Measurements from ENCODE around the gene SEC14L2. TPM values are rescaled to one million over a fixed set of nuclear protein-coding genes. Genes with fewer than 3 reads are reported as not detected.
A peak's percentile ranks its signal among the peaks of the same experiment; 100 is the strongest.

The SEC14L2 gene
- total RNA-seq, 4 donors from 2014 or later: 10.0 to 29.1 (median 12.4) TPM

DNA sequence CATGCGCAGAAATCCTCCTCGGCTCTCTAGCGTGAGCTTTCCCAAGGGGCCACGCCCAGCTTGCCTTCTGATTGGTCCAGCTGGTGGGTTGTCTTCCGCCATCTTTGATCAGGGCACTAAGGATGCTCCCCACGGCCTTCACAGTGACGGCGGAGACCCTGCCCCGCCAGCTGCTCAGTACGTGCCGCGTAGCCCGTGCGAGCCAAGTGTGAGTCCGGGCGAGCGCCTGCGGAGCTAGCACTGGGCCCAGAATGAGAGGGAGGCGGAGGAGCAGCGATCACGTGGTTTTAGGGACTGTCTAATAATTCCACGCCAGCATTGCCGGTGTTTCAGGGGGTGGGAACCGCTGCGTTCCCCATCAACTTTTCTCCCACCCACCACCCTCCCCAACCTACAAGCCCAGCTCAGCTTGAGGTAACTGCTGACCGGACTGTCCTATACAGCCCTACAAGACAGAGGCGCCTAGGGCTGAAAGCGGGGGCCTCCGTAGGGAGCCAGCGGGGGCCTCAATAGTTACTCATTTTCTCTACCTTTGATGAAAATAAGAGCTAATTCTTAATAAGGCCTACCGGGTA is 27.2 kb downstream of the SEC14L2 start:
- WGBS, 2 donors: 1 to 3% methylated on average over 30 to 31 of the region's 31 CpGs
- DNase-seq (ENCODE audit: low spot score in 2 of 2): peak; percentile 98 to 99
- Histone ChIP-seq H3K36me3 (peaks cover 0 to 17% (median 0%) of the 10 kb centered on the region in 3 donors), H3K27me3 (no peaks in the 10 kb centered on the region), H3K9me3 (no peaks in the 10 kb centered on the region), H3K27ac (peak overlapping the region; percentile 89 to 99 (median 98)), H3K4me3 (peak overlapping the region; percentile 59 to 89 (median 82)), H3K4me1 (peaks cover 6 to 57% (median 39%) of the 10 kb centered on the region in 4 donors)
- peak; percentile 80 to 95 for TF ChIP-seq EP300 (IDR thresholded peaks at IDR 0.05)
- peak in 1 of 2 donors; percentile 74 for TF ChIP-seq POLR2A (IDR thresholded peaks at IDR 0.05)
- TF ChIP-seq, protein P1, sequence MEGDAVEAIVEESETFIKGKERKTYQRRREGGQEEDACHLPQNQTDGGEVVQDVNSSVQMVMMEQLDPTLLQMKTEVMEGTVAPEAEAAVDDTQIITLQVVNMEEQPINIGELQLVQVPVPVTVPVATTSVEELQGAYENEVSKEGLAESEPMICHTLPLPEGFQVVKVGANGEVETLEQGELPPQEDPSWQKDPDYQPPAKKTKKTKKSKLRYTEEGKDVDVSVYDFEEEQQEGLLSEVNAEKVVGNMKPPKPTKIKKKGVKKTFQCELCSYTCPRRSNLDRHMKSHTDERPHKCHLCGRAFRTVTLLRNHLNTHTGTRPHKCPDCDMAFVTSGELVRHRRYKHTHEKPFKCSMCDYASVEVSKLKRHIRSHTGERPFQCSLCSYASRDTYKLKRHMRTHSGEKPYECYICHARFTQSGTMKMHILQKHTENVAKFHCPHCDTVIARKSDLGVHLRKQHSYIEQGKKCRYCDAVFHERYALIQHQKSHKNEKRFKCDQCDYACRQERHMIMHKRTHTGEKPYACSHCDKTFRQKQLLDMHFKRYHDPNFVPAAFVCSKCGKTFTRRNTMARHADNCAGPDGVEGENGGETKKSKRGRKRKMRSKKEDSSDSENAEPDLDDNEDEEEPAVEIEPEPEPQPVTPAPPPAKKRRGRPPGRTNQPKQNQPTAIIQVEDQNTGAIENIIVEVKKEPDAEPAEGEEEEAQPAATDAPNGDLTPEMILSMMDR (IDR thresholded peaks at IDR 0.05): peak in 1 of 5 experiments; percentile 39

DNA sequence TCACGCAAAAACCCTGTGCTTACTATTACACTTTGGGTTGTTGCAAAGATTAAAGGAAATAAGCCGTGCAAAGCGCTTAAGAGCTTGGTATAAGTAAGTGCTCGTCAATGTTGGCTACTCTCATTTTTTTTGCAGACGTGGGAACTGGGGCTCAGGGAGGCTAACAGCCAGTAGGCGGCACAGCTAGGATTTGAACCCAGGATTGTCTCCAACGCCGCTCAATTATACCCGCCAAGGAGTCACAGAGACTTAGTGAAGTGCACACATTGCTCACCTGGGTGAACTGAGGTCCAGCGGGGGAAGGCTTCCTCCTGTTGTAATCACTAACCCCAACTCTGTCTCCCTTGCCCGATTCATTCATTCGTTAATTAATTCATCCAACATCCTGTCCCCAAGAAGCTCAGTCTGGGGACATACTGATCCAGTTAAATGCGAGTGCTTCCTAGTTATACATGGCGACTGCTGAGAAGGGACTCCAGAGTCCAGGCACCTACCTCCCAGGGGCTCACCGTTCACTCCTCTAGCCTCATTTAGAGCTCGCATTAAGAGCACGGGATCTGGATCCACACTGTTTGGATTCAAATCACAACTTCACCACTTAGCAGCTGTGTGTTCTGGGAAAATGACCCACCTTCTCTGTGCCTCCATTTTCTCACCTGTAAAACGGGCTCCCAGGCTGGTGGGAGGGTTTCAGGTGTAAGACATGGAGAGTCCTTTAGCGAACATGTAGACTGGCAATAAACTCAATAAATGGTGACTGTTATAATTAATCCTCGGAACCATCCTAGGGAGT is 27.9 kb downstream of the SEC14L2 start:
- WGBS, 2 donors: 35 to 44% methylated on average over 20 of the region's 20 CpGs
- no peaks in the 10 kb centered on the region for H3K27me3 ChIP-seq
- H3K4me3 ChIP-seq: peak overlapping the region; percentile 59 to 83 (median 70)
- no peaks in the 10 kb centered on the region for H3K9me3 ChIP-seq
- H3K36me3 ChIP-seq: peaks cover 0 to 10% (median 0%) of the 10 kb centered on the region in 3 donors
- TF ChIP-seq, protein P1 (IDR thresholded peaks at IDR 0.05): no peak
- TF ChIP-seq POLR2A (IDR thresholded peaks at IDR 0.05) (no peak), EP300 (IDR thresholded peaks at IDR 0.05) (no peak)
- H3K4me1 ChIP-seq: peaks cover 6 to 57% (median 39%) of the 10 kb centered on the region in 4 donors
- peak overlapping the region; percentile 89 to 98 (median 96) for H3K27ac ChIP-seq
- peak in 1 of 2 donors; percentile 15 for DNase-seq (ENCODE audit: low spot score in 2 of 2)

DNA sequence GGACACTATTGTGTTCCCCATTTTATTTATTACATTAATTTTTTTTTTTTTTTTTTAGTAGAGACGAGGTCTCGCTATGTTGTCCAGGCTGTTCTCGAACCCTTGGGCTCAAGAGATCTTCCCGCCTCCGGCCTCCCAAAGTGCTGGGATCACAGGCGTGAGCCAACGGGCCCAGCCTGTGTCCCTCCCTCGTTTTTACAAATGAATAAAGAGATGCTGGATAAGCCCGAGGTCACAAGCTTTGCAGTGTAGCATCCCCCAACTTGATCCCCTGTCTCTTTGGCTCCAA is 28.5 kb downstream of the SEC14L2 start:
- Histone ChIP-seq H3K4me3 (peak overlapping the region; percentile 59 to 81 (median 60)), H3K4me1 (peaks cover 6 to 54% (median 38%) of the 10 kb centered on the region in 4 donors), H3K9me3 (no peaks in the 10 kb centered on the region), H3K36me3 (peaks cover 0 to 5% (median 0%) of the 10 kb centered on the region in 3 donors), H3K27me3 (no peaks in the 10 kb centered on the region), H3K27ac (peak overlapping the region in 3 of 4 donors; percentile 69 to 84 (median 80))
- no peak for DNase-seq (ENCODE audit: low spot score in 2 of 2)
- 3 to 4% methylated on average over 9 of the region's 9 CpGs for WGBS, 2 donors
- TF ChIP-seq POLR2A (IDR thresholded peaks at IDR 0.05) (no peak), EP300 (IDR thresholded peaks at IDR 0.05) (no peak)
- TF ChIP-seq, protein P1 (IDR thresholded peaks at IDR 0.05): no peak

DNA sequence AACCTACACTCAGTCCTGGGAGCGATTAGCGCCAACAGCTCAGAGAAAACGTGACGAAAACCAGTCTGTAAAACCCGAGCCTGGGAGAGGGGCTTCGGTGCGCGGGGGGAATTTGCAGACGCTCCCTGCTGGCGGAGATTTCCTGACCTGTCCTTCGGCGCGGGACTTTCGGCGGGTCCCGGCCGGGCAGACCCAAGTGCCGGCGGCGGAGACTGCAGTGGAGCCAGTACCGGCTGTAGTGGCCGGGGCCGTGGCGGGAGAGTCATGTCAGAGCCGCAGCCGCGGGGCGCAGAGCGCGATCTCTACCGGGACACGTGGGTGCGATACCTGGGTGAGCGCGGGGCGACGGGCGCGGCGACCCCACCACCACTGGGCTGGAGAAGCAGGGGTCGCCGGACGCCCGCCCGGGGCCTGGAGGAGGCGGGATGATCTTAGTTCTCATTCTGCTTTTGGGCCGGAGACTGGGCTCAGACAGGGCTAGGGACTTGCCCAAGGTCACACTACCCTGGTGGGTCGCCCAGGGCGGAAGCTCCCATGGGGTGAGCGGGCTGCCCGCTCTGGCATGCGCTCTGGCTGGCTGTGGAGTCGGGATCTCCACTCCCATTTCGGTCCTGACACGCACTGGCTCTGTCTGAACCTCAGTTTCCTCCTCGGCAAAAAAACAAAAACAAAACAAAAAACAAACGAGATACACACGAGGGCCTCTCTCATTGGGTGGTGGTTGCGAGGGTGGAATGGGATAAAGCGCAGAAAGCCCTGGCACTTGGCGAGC is 29.0 kb downstream of the SEC14L2 start, which contains the start of gene MTFP1:
TSS of gene MTFP1 (plus strand) at position 153 of the 772 bp plus-strand sequence. CDS start at position 265, 112 bp downstream.
- peaks cover 6 to 48% (median 32%) of the 10 kb centered on the region in 4 donors for H3K4me1 ChIP-seq
- no peaks in the 10 kb centered on the region for H3K27me3 ChIP-seq
- H3K36me3 ChIP-seq: peaks cover 0 to 1% (median 0%) of the 10 kb centered on the region in 3 donors
- H3K4me3 ChIP-seq: peak within 1 kb of the TSS; percentile 59 to 83 (median 70)
- H3K9me3 ChIP-seq: no peaks in the 10 kb centered on the region
- no peak for TF ChIP-seq EP300 (IDR thresholded peaks at IDR 0.05)
- TF ChIP-seq, protein P1 (IDR thresholded peaks at IDR 0.05): peak in 1 of 5 experiments; percentile 24
- WGBS, 2 donors: 1 to 4% methylated on average over 37 to 56 of the region's 61 CpGs
- DNase-seq (ENCODE audit: low spot score in 2 of 2): peak in 1 of 2 donors; percentile 25
- peak within 1 kb of the TSS; percentile 80 to 98 (median 92) for H3K27ac ChIP-seq

Measured in tibial nerve (tissue), 4 donors.